RPMI8226 (cell line): Measurements from ENCODE around the gene CDKN2B.
A peak's percentile ranks its signal among the peaks of the same experiment; 100 is the strongest.

ENCODE experiments used
- DNase-seq: peaks from one replicate; pipeline ENCODE4 v3.0.0-alpha.2; 2015

The CDKN2B gene

DNA sequence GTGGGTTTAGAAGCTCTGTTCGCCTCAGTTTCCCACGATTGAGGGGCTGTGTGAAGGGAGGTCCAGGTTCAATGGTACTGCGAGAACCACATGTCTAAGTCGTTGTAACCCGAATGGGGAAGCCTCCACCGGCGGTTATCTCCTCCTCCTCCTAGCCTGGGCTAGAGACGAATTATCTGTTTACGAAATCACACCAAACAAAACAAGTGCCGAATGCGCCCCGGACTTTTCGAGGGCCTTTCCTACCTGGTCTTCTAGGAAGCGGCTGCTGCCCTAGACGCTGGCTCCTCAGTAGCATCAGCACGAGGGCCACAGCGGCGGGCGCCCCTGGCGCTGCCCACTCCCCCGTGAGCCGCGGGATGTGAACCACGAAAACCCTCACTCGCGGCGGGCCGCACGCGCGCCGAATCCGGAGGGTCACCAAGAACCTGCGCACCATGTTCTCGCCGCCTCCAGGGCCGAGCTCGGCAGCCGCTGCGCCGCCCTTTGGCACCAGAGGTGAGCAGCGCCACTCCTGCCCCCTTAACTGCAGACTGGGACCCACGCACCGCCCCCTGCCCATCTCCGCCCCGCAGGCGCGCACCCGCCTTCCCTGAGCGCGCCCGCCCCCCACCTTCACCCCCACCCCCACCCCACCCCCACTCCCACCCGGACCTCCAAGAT, 15.1 kb downstream of the CDKN2B start, which contains the start of gene CDKN2A:
CDKN2A (minus strand) TSS at position 500 of the 663 bp plus-strand sequence.
- peak; percentile 86 for DNase-seq

DNA sequence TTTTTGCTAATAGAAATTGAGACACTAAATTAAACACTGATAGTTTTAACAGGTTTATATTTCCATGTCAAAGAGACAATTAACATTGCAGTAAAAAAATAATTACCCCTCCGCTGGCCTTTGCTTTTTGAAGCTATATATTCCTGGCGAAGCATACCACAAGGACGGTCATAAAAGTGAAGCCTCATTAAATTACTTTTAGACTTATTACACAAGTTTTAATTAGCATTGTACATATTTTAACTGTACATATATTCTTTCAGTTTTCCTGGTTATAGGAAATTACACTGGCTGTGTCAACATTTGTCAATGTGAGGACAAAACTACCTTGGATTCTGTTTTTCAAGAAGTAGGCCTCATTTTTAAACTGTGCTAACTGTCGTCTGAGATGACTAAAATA, 16.1 kb downstream of the CDKN2B start:
- no peak for DNase-seq

DNA sequence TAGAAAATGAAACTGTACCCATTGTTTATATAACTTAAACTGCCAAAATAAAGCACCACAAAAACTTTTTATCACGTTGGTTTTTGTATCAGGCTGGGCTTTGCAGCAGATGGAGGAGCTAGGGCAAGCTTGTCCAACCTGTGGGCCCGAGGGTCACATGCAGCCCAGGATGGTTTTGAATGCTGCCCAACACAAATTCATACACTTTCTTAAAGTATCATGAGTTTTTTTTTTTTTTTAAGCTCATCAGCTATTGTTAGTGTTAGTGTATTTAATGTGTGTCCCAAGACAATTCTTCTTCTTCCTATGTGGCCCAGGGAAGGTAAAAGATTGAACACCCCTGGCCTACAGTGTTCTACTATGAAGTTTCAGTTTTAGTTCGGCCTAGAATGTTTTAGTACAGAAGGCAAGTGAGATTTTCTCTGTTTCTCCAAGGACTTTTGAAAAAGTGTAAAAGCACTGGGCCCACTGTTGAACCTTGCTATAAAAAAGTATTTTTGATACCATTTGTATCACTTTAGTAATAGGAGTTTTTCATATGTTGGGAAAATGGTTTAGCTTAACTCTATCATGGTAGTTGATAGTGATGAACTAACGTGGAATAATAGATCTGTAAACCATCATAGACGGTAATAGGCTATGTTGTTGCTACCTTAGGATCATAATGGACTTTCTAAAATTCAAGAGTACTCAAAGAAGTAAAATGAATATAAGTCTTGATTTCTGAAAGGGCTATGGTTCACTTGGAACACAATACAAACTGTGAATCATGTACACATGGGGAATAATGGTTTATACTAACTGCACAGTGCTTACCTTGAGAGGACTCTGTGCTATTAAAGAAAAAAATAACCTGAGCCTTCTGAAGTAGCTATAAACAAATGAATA, 17.8 kb downstream of the CDKN2B start:
- peak; percentile 49 for DNase-seq

DNA sequence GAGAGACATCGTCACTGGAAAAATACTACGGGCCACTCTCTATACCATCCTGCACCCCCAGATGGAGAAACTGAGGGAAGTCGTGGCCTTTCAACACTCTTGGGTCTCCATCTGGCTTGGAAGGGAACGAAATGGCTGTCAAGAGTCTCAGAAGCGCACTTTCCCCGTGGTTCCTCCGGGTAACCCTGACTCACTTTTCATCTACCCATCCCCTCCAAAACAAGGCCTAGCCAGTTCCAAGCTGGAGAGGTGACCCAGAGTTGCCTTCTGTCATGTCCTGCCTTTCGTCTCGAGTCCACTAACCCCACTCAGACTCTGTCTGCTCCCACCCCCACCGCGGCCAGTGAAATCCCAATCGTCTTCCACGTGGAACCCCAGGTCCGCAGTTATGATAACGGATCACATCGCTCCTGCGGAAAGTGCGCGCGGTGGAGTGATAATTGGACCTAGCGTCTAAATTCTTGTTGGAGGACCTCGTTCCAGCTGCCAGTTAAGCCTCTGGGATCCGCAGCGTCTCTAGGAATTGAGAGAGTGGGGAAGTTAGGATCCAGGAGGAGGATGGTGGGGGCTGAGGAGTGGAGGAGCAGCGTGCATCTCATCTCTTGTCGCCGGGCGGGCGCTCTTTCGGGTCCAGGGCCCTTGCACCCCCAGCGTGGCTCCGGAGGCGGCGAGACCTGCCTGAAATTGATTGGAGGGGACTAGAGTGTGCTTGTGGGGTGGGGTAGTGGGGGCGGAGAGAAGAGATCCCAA, 19.5 kb downstream of the CDKN2B start:
- DNase-seq = no peak

DNA sequence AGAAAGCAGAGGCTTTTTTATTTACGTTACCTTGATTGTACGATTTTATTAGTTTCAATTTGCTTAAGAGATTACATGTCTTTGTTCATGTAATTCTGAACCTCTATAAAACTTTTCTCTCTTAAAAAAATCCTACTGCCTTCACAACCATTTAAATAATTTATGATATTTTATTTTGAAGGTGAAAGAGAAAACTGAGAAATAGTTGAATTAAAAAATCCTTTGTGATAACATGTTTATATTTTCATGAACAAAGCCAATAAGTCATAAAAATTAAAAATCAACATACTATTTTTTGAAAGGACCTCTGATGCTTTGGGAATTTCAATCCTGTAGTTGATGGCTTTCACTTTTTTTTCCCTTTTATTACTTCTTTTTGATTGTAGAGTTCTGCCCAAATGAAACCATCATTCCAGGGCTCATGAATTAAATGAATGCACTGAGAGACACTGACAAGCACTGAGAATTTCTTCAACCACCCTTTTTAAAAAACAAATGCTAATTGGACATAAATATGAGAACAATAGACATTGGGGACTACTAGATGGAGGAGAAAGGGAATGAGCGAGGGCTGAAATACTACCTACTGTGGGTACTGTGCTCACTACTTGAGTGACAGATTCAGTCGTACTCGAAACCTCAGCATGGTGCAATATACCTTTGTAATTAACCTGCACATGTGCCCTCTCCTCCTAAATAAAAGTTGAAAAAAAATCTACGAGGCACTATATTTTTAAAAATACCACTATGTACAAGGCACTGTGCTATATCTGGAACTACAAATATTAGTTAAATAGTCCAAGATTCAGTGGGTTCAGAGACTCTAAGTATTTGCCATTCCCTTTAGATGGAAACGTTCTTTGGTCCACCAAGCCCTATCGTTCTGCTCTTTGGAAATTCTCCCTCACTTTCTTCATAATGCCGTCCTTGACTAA, 20.8 kb downstream of the CDKN2B start:
- peak; percentile 27 for DNase-seq

DNA sequence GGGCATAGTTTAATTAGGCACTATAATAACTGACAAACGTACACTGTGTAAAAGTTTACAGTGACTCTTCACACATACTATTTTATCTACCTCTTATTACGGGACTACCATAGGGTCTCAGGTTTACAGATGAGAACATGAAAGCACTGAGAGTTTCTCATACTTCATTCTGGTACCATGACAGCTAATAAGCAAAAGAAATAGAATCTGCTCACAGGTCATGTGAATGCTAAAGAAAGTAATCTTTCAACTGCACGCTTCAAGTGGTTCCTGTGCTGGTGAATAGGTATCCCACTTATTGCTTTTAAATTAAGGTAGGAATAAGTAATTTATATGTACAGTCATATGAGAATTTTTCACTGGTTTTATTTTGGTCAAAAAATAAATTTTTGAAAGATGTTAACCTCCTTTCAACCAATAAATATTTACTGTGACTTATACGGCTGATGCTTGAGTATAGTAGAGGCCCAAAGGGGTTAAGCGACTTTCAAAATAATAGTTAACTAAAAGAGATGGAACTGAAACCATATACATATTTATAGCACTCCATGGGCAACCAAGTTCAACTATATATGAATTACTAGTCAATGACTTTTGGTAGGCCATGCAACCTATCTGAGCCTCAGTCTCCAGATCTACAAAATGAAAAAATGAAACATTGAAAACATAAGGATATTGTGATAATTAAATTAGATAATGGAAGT, 23.0 kb downstream of the CDKN2B start:
- DNase-seq = no peak

DNA sequence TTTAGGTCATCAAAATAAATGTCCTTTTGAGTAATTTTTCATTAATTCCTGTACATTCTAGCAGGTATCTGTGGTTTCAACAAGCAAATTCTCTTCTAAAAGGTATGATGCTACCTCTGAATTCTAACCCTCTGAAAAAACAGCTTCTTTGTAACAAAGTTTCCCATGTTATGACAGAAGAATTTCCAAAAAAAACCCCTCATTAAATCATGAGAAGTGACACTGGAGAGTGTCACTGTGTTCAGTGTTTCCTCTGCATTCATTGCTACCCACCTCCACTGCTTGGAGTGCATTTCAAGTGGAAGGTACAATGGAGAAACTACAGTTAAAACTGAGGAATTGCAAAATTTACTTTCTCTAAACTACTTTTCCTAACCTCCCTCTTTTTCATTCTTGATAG, 25.0 kb downstream of the CDKN2B start:
- no peak for DNase-seq

DNA sequence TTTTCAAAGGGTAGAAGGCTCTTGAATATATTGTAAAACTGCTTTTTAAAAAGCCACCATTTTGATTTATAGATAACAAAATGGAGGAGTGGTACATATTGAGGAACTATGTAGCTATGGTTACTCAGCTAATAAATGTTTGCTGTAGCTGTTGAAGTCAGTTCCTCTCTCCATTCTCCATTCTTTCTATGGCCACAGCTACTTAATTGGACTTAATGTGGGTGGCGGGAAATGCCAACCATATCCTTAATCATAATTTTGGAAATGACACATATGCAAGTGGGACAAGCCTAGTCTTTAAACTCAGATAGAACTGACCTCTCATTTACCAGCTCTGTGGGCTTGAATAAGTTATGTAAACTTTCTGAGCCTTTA, 25.6 kb downstream of the CDKN2B start:
- DNase-seq = no peak

DNA sequence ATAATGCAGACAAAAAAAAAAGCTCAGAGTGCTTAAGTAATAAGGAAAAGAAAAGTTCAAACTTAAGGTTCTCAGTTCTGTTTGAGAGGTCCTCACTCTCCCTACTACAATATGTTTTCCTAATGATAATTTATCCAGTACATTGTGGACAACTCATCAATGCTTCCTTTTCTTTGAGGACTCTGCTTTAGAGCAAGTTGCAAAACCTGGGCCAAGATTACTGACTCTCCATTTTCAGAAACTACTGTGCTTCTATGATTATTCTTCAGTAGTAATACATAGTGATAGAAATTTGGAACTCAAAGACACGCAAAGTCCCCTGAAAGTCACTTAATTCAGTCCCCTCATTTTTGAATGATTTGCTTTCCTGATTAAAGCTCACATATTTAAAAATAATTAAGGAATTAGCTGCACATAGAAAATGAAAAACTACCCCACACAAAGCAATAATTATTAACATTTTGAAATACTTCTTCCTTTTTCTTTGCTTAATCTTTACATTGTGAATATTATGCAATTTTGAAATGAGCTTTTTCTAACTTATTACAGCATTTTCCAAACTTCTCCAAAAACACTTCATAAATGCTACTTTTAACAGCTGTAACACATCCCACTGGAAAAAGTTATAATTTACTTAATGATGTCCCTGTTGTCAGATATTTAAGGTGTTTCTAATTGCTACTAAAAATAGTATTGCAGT, 26.1 kb downstream of the CDKN2B start:
- DNase-seq = no peak

DNA sequence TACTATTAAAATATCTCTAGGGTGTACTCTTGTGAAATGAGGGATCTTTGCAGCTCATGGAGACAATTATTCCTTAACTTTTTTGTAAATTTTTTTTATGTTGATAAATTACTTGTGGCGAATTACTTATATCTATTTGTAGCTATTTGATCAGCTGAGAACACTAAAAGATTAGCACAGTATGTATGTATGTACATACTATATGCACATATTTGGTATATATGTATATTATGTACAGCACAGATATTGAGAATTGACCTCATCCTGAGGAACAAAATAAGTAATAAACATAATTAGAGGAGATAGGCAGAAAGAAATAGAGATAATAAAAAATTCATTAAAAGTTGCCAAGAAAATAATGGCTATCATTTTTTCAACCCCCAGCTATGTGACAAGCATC, 26.7 kb downstream of the CDKN2B start:
- no peak for DNase-seq

DNA sequence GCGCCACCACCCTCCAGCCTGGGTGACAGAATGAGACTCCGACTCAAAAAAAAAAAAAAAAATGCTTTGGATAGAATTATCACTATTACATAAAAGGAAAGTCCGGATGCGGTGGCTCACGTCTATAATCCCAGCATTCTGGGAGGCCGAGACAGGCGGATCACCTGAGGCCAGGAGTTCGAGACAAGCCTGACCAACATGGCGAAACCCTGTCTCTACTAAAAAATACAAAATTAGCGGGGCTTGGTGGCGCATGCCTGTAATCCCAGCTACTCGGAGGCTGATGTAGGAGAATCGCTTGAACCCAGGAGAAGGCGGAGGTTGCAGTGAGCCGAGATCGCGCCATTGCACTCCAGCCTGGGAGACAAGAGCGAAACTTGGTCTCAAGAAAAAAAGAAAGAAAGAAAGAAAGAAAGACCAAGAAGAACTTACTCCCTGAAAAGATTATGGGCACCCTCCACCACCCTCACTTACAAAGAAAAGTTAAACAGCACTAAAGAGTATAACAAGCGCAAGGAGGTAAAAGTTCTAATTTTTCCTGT, 32.7 kb downstream of the CDKN2B start:
- DNase-seq = no peak

DNA sequence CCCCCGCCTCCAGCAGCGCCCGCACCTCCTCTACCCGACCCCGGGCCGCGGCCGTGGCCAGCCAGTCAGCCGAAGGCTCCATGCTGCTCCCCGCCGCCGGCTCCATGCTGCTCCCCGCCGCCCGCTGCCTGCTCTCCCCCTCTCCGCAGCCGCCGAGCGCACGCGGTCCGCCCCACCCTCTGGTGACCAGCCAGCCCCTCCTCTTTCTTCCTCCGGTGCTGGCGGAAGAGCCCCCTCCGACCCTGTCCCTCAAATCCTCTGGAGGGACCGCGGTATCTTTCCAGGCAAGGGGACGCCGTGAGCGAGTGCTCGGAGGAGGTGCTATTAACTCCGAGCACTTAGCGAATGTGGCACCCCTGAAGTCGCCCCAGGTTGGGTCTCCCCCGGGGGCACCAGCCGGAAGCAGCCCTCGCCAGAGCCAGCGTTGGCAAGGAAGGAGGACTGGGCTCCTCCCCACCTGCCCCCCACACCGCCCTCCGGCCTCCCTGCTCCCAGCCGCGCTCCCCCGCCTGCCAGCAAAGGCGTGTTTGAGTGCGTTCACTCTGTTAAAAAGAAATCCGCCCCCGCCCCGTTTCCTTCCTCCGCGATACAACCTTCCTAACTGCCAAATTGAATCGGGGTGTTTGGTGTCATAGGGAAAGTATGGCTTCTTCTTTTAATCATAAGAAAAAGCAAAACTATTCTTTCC, 34.2 kb downstream of the CDKN2B start:
- no peak for DNase-seq

DNA sequence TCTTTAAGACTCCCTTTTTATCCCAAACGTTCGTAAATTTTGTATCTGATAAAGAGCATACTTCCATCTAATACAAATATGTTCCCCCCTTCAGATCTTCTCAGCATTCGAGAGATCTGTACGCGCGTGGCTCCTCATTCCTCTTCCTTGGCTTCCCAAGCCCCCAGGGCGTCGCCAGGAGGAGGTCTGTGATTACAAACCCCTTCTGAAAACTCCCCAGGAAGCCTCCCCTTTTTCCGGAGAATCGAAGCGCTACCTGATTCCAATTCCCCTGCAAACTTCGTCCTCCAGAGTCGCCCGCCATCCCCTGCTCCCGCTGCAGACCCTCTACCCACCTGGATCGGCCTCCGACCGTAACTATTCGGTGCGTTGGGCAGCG, 34.8 kb downstream of the CDKN2B start:
- no peak for DNase-seq

DNA sequence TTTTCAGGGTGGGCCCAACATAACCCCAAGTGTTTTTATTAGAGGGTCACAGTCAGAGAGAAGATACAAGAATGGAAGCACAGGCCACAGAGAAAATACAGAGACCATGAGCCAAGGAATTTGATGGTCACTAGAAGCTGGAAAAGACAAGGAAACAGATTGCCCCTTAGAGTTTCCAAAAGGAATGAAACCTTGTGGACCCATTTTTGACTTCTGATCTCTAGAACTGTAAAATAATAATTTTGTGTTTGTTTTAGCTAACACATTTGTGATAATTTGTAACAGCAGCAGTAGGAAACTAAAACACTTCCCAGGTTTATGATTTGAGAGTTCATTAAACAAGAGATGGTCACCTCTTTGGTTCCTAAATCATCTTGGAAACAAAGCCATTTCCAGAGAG, 36.7 kb downstream of the CDKN2B start:
- DNase-seq = no peak

DNA sequence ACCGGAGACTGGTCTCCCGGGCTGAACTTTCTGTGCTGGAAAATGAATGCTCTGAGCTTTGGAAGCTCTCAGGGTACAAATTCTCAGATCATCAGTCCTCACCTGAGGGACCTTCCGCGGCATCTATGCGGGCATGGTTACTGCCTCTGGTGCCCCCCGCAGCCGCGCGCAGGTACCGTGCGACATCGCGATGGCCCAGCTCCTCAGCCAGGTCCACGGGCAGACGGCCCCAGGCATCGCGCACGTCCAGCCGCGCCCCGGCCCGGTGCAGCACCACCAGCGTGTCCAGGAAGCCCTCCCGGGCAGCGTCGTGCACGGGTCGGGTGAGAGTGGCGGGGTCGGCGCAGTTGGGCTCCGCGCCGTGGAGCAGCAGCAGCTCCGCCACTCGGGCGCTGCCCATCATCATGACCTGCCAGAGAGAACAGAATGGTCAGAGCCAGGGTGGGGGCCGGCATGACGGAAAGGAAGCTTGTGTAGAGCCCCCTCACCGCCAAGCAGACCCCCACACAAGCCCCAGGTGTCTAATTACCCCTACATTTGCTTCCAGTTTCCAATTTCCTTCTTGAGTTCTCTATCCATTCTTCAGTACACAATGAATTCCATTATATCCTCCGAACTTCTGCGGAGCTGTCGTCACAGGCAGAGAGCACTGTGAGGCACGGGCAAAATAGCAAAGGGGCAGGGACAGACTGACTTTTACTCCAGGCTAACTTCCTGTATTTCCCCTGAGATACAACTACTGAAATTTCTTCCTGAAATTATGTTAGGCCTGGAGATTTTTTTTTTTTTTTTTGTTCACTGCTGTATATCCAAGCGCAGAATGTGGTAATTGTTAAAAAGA, 38.1 kb downstream of the CDKN2B start:
- no peak for DNase-seq

DNA sequence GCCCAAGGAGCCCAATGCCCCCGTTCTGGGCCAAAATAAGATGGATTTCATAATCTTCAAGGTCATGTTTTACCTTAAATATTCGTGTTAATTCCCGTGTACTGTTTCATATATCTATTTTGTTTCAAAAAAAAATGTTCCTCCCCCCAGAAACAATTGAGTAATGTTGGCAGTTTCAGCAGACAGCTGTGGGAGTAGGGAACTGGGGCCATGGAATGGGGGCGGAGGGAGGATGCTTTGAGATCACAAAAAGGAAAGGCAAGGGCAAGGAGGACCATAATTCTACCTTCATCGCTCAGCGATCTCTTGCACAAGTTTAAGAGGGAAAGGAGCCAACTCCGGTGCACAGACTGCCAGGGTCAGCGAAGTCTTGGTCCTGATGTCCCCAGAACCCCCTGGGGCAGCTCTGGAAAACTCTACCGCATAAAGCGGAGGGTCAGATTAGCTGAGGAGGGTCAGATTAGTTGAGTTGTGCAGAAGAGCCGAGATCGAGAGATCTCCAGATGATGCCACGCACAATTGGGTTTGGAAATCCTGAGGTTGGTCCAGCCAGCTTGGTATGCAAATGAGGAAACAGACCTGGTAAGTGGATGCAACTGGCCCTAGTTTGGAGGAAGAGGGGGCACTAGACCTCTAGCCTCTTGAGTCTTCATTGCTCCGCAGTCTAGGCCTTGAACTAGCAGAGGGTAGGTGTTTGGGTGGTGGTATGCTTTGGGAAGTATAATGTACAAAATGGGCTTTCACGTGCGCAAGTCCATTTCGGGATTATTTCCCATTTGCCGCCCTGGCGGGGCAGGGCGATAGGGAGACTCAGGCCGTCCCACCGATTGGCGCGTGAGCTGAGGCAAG, 38.9 kb downstream of the CDKN2B start:
- no peak for DNase-seq

DNA sequence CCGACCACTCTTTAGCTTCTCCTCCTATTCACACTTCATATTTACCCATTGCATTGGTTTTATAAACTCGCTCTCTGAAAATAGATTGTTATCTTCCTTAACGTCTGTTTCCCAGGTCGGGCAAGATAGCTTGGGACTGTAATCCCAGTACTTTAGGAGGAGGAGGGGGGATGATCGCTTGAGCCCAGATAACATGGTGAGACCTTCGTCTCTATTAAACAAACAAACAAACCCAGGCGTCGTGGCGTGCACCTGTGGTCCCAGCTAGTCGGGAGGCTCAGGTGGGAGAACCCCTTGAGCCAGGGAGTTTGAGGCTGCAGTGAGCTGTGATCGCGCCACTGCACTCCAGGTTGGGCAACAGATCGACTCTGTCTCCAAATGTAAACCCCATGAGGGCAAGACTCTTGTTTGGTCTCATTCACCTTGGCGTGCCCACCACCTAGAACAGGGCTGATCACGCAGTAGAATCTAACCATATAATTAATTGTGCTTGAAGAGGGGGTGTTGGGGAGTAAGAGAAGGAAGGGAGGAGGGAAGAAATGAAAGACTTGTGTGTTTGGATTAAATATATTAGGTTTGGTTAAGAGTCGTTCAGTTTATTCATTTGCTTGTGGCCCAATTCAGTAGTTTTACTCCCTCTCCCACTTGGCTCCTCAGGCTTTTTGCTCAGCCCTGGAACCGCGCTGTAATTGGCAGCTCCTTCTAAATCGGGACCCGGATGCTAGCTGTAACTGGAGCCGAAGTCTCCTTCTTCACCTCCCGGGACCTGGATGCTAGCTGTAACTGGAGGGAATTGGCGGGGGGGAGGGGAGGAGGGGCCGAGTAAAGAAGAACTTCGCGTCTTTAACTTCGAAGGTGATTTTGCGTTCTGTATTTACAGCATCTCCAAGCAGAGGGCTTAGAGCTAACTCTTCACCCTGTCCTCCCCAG, 39.8 kb downstream of the CDKN2B start:
- DNase-seq = no peak
